ENCODE data around the gene TACR1.
"Not testable (repeated sequence)": the region's sequence is repeated elsewhere in the genome, so short reads cannot be mapped to it uniquely, and the experiment has no call there.

Gene TACR1

GRCh38 chr2:75194184-75194868 is 5.0 kb downstream of the TACR1 start:
- DNase-seq, result no peak

- DNase-seq, result no peak
Measured at GRCh38 chr2:75192496-75192895, 6.8 kb downstream of the TACR1 start.

GRCh38 chr2:75190271-75190990 is 8.9 kb downstream of the TACR1 start:
- no peak for DNase-seq

GRCh38 chr2:75186821-75187220 is 12.5 kb downstream of the TACR1 start:
- no peak for DNase-seq

GRCh38 chr2:75182606-75183005 is 16.7 kb downstream of the TACR1 start:
- no peak for DNase-seq

GRCh38 chr2:75180476-75180875 is 18.8 kb downstream of the TACR1 start:
- no peak for DNase-seq

- DNase-seq, result no peak
Measured at GRCh38 chr2:75177427-75177826, 21.9 kb downstream of the TACR1 start.

GRCh38 chr2:75175456-75175855 is 23.9 kb downstream of the TACR1 start:
- DNase-seq, result no peak

- DNase-seq, result no peak
Measured at GRCh38 chr2:75174981-75175380, 24.3 kb downstream of the TACR1 start.

GRCh38 chr2:75174519-75174918 is 24.8 kb downstream of the TACR1 start:
- DNase-seq, result no peak

- no peak for DNase-seq
Measured at GRCh38 chr2:75173740-75174139, 25.6 kb downstream of the TACR1 start.

- DNase-seq, result not testable (repeated sequence)
Measured at GRCh38 chr2:75171423-75171822, 27.9 kb downstream of the TACR1 start.

GRCh38 chr2:75170889-75171288 is 28.4 kb downstream of the TACR1 start:
- DNase-seq, result no peak

- no peak for DNase-seq
Measured at GRCh38 chr2:75168186-75168585, 31.1 kb downstream of the TACR1 start.

- DNase-seq, result no peak
Measured at GRCh38 chr2:75166491-75166890, 32.8 kb downstream of the TACR1 start.

- no peak for DNase-seq
Measured at GRCh38 chr2:75162897-75163296, 36.4 kb downstream of the TACR1 start.

GRCh38 chr2:75162259-75162658 is 37.1 kb downstream of the TACR1 start:
- DNase-seq, result no peak

- no peak for DNase-seq
Measured at GRCh38 chr2:75157435-75157834, 41.9 kb downstream of the TACR1 start.

- DNase-seq, result no peak
Measured at GRCh38 chr2:75155115-75155514, 44.2 kb downstream of the TACR1 start.

- no peak for DNase-seq
Measured at GRCh38 chr2:75153221-75153620, 46.1 kb downstream of the TACR1 start.

GRCh38 chr2:75152243-75152642 is 47.1 kb downstream of the TACR1 start:
- not testable (repeated sequence) for DNase-seq

- DNase-seq, result not testable (repeated sequence)
Measured at GRCh38 chr2:75147884-75148283, 51.4 kb downstream of the TACR1 start.

- no peak for DNase-seq
Measured at GRCh38 chr2:75146606-75147332, 52.6 kb downstream of the TACR1 start.

- not testable (repeated sequence) for DNase-seq
Measured at GRCh38 chr2:75146221-75146605, 53.1 kb downstream of the TACR1 start.

Measured in DMS79 (cell line).